WTC11 (cell line): ENCODE results near the gene MAGEB17. TPM values are rescaled to one million over a fixed set of nuclear protein-coding genes. Genes with fewer than 3 reads are reported as not detected.

ENCODE experiments used
- ATAC-seq: fragments of 200-7000 bp; cut with Tn5 transposase; 2 replicates; pipeline ENCODE4 v1.10.0; 2021; ENCODE audit warnings: mild to moderate bottlenecking, moderate library complexity
- CTCF ChIA-PET: fragments of 300-600 bp; sonication (Branson Sonifier 250); formaldehyde crosslinking; loops from one replicate; lab custom pipeline; 2021; ENCODE audit warnings: antibody characterized with exemption; lab: Charles Lee
- POLR2A ChIA-PET: fragments of 350-600 bp; sonication (Branson Sonifier 250); formaldehyde crosslinking; loops from one replicate; lab custom pipeline; 2021; ENCODE audit warnings: antibody characterized with exemption; lab: Charles Lee
- DNase-seq: peaks from one replicate; pipeline ENCODE4 v3.0.0; 2021; ENCODE audit warnings: low spot score
- H3K27ac Mint-ChIP-seq: 2 replicates; pipeline ENCODE4 v1.8.0; 2021; ENCODE audit warnings: mixed read lengths
- H3K27me3 Mint-ChIP-seq: 2 replicates; pipeline ENCODE4 v1.8.0; 2021; ENCODE audit warnings: low read depth, mild to moderate bottlenecking, moderate library complexity, mixed read lengths
- H3K36me3 Mint-ChIP-seq: 2 replicates; pipeline ENCODE4 v1.8.0; 2021; ENCODE audit warnings: mixed read lengths
- H3K4me1 Mint-ChIP-seq: 2 replicates; pipeline ENCODE4 v1.8.0; 2022; ENCODE audit warnings: mixed read lengths
- H3K4me3 Mint-ChIP-seq: 2 replicates; pipeline ENCODE4 v1.8.0; 2021; ENCODE audit warnings: mild to moderate bottlenecking, moderate library complexity, mixed read lengths
- H3K9me3 Mint-ChIP-seq: 2 replicates; pipeline ENCODE4 v1.8.0; 2021; ENCODE audit warnings: mixed read lengths
- ATF6 ChIP-seq: sonication (generic); formaldehyde crosslinking; IDR thresholded peaks from 2 replicates; pipeline ENCODE4 v1.8.1; 2023; ENCODE audit warnings: mild to moderate bottlenecking, missing genetic modification reagents
- CBFB ChIP-seq: sonication (generic); formaldehyde crosslinking; IDR thresholded peaks from 2 replicates; pipeline ENCODE4 v1.8.1; 2022; ENCODE audit warnings: mild to moderate bottlenecking, low read depth, missing genetic modification reagents
- FOXJ3 ChIP-seq: sonication (generic); formaldehyde crosslinking; IDR thresholded peaks from 2 replicates; pipeline ENCODE4 v1.9.0; 2021; ENCODE audit warnings: missing genetic modification reagents, mild to moderate bottlenecking, borderline replicate concordance
- FOXP4 ChIP-seq: sonication (generic); formaldehyde crosslinking; IDR thresholded peaks from 2 replicates; pipeline ENCODE4 v1.8.0; 2022; ENCODE audit warnings: mild to moderate bottlenecking, missing genetic modification reagents
- IRF1 ChIP-seq: sonication (generic); formaldehyde crosslinking; IDR thresholded peaks from 2 replicates; pipeline ENCODE4 v1.8.0; 2023; ENCODE audit warnings: missing genetic modification reagents
- KAT7 ChIP-seq: sonication (generic); formaldehyde crosslinking; IDR thresholded peaks from 2 replicates; pipeline ENCODE4 v1.8.1; 2023; ENCODE audit warnings: missing genetic modification reagents, mild to moderate bottlenecking, borderline replicate concordance
- NR2C2 ChIP-seq: sonication (generic); formaldehyde crosslinking; IDR thresholded peaks from 2 replicates; pipeline ENCODE4 v1.8.0; 2022; ENCODE audit warnings: mild to moderate bottlenecking, missing genetic modification reagents
- NR3C1 ChIP-seq: sonication (generic); formaldehyde crosslinking; conservative IDR thresholded peaks from 2 replicates; pipeline ENCODE4 v1.8.1; 2023; ENCODE audit warnings: low read depth, mild to moderate bottlenecking, missing genetic modification reagents
- PRDM15 ChIP-seq: sonication (generic); formaldehyde crosslinking; IDR thresholded peaks from 2 replicates; pipeline ENCODE4 v1.8.0; 2022; ENCODE audit warnings: missing genetic modification reagents
- SOX15 ChIP-seq: fragments of 250-450 bp; sonication (Bioruptor Pico); IDR thresholded peaks from 2 replicates; pipeline ENCODE4 v1.9.0; 2021; ENCODE audit warnings: mild to moderate bottlenecking
- TP53 ChIP-seq: sonication (generic); formaldehyde crosslinking; IDR thresholded peaks from 2 replicates; pipeline ENCODE4 v1.8.1; 2023; ENCODE audit warnings: mild to moderate bottlenecking, missing genetic modification reagents
- USF1 ChIP-seq: sonication (generic); formaldehyde crosslinking; IDR thresholded peaks from 2 replicates; pipeline ENCODE4 v1.8.0; 2022; ENCODE audit warnings: mild to moderate bottlenecking, missing genetic modification reagents
- ZNF121 ChIP-seq: sonication (generic); formaldehyde crosslinking; IDR thresholded peaks from 2 replicates; pipeline ENCODE4 v1.8.0; 2023; ENCODE audit warnings: missing genetic modification reagents
- ZNF219 ChIP-seq: sonication (generic); formaldehyde crosslinking; IDR thresholded peaks from 2 replicates; pipeline ENCODE4 v1.8.0; 2023; ENCODE audit warnings: missing genetic modification reagents, mild to moderate bottlenecking, borderline replicate concordance
- ZNF396 ChIP-seq: fragments of 250-450 bp; sonication (Bioruptor Pico); IDR thresholded peaks from 2 replicates; pipeline ENCODE4 v1.8.0; 2021; ENCODE audit warnings: mild to moderate bottlenecking, moderate library complexity, borderline replicate concordance
- ZNF416 ChIP-seq: fragments of 250-450 bp; sonication (Bioruptor Pico); IDR thresholded peaks from 2 replicates; pipeline ENCODE4 v1.9.0; 2021; ENCODE audit warnings: mild to moderate bottlenecking, inconsistent platforms
- ZNF512 ChIP-seq: sonication (generic); formaldehyde crosslinking; IDR thresholded peaks from 2 replicates; pipeline ENCODE4 v1.8.1; 2022; ENCODE audit warnings: missing genetic modification reagents, borderline replicate concordance
- ZSCAN18 ChIP-seq: fragments of 250-450 bp; sonication (Bioruptor Pico); IDR thresholded peaks from 2 replicates; pipeline ENCODE4 v2.1.2; 2022; ENCODE audit warnings: mild to moderate bottlenecking, moderate library complexity
- total RNA-seq: library from RNA; stranded (reverse); gene quantifications from 3 replicates; pipeline ENCODE4 v1.2.3, GENCODE V29; 2021

Gene MAGEB17
- total RNA-seq, 1 experiment from 2014 or later = 0.63 TPM

- Mint-ChIP-seq H3K4me1 (peaks cover 24% of the 10 kb centered on the region), H3K4me3 (no peak overlapping the region), H3K36me3 (peaks cover 34% of the 10 kb centered on the region), H3K9me3 (peaks cover 31% of the 10 kb centered on the region), H3K27ac (no peak overlapping the region), H3K27me3 (peaks cover 3% of the 10 kb centered on the region; the same call in 1 of the 2 replicates)
- TF ChIP-seq ZNF396 (CRISPR knock-in tag) (no peak), ATF6 (CRISPR knock-in tag) (no peak), CBFB (CRISPR knock-in tag) (no peak), ZNF121 (CRISPR knock-in tag) (no peak), FOXJ3 (CRISPR knock-in tag) (no peak), IRF1 (CRISPR knock-in tag) (no peak), NR3C1 (no peak), SOX15 (CRISPR knock-in tag) (no peak), PRDM15 (CRISPR knock-in tag) (no peak), ZNF416 (CRISPR knock-in tag) (no peak), NR2C2 (CRISPR knock-in tag) (no peak), FOXP4 (CRISPR knock-in tag) (no peak), KAT7 (CRISPR knock-in tag) (no peak), ZNF219 (no peak), TP53 (CRISPR knock-in tag) (no peak)
- DNase-seq (no peak), ATAC-seq (no peak)
- POLR2A ChIA-PET = no interaction called here
- CTCF ChIA-PET = no interaction called here
These were observed 47.7 kb upstream of the MAGEB17 start for GRCh38 chrX:16119353-16120220.

GRCh38 chrX:16120431-16120830, 46.9 kb upstream of the MAGEB17 start:
- Mint-ChIP-seq H3K27me3 (peaks cover 3% of the 10 kb centered on the region; the same call in 1 of the 2 replicates), H3K9me3 (peaks cover 31% of the 10 kb centered on the region), H3K36me3 (peaks cover 31% of the 10 kb centered on the region), H3K4me1 (peaks cover 29% of the 10 kb centered on the region), H3K4me3 (no peak overlapping the region), H3K27ac (no peak overlapping the region)
- ChIA-PET POLR2A (interaction anchor here (0.7 kb wide), 1 partner anchor 599 kb away, joined by 7 read pairs; the partner anchor contains the start of gene SYAP1), CTCF (no interaction called here)
- TF ChIP-seq ZNF512 (CRISPR knock-in tag) (no peak), USF1 (CRISPR knock-in tag) (no peak), ZNF219 (no peak), ZSCAN18 (no peak)
- ATAC-seq (no peak), DNase-seq (no peak)
